PC-9 (cell line): Measurements from ENCODE around the gene CHD8.

Experiments
- EZH2 ChIP-seq: fragments of 200-600 bp; sonication (generic); IDR thresholded peaks from 2 replicates; pipeline ENCODE4 v1.8.0; 2017; ENCODE audit warnings: antibody characterized with exemption, low read depth
- TF ChIP-seq, protein P1 (sequence below): fragments of 200-600 bp; sonication (generic); conservative IDR thresholded peaks from 2 replicates; pipeline ENCODE4 v1.6.1; 2017; ENCODE audit warnings: mixed run types, antibody characterized with exemption, mild to moderate bottlenecking, moderate library complexity

DNA sequence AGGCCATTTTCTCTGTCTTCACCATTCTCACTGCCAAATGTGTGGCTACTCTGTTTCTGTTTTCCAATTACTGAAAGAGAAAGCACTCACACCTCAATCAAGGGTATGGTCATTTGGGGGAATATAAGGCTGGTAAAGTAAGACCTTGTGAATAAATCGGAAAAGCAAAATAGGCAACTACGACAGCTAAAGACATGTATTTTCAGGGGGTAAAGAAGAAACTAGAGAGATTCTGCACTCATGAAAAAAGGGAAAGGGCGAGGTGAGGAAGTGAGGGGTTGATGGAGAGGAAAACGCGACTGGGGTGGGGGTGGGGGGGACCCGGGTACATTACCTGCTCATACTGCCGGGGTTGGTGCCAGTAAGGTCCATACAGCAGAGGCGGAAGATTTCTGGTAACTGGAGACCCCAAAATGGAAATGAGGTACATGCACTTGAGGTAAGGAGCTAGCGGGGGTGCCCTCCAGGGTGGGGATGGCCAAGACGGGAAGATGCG lies 19.3 kb downstream of the CHD8 start:
- TF ChIP-seq, protein P1, sequence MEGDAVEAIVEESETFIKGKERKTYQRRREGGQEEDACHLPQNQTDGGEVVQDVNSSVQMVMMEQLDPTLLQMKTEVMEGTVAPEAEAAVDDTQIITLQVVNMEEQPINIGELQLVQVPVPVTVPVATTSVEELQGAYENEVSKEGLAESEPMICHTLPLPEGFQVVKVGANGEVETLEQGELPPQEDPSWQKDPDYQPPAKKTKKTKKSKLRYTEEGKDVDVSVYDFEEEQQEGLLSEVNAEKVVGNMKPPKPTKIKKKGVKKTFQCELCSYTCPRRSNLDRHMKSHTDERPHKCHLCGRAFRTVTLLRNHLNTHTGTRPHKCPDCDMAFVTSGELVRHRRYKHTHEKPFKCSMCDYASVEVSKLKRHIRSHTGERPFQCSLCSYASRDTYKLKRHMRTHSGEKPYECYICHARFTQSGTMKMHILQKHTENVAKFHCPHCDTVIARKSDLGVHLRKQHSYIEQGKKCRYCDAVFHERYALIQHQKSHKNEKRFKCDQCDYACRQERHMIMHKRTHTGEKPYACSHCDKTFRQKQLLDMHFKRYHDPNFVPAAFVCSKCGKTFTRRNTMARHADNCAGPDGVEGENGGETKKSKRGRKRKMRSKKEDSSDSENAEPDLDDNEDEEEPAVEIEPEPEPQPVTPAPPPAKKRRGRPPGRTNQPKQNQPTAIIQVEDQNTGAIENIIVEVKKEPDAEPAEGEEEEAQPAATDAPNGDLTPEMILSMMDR: no peak
- TF ChIP-seq EZH2: no peak
